ENCODE measurements around the gene LYZL4. TPM values are rescaled to one million over a fixed set of nuclear protein-coding genes. Genes with fewer than 3 reads are reported as not detected.

Gene LYZL4
- total RNA-seq, 2 donors from 2014 or later, result 5.9 TPM; not detected in 1

- no peaks in the 10 kb centered on the region for H3K9me3 ChIP-seq
- no peak for TF ChIP-seq POLR2AphosphoS5 (IDR thresholded peaks at IDR 0.05)
- no peak for TF ChIP-seq CTCF (IDR thresholded peaks at IDR 0.05)
- TF ChIP-seq POLR2A (IDR thresholded peaks at IDR 0.05), result no peak
- H3K4me1 ChIP-seq (replicated peaks), result no peaks in the 10 kb centered on the region
- 84% methylated on average over 10 of the region's 10 CpGs for WGBS
- no peak for DNase-seq (ENCODE audit: low spot score)
- intact Hi-C loops (cut with DNase I), result loop anchor here (5.0 to 10.0 kb wide), 2 partner anchors 192 to 315 kb away; no protein-coding TSS in a partner anchor
- H3K4me3 ChIP-seq, result no peak overlapping the region
- no peaks in the 10 kb centered on the region for H3K27me3 ChIP-seq (replicated peaks; ENCODE audit: insufficient read depth)
- H3K36me3 ChIP-seq, result no peaks in the 10 kb centered on the region
- no peak overlapping the region for H3K27ac ChIP-seq
These were observed 29.1 kb upstream of the LYZL4 start for GRCh38 chr3:42439261-42440115.

- H3K4me3 ChIP-seq, result no peak overlapping the region
- WGBS, result 97% methylated on average over 2 of the region's 2 CpGs
- H3K36me3 ChIP-seq, result no peaks in the 10 kb centered on the region
- no peaks in the 10 kb centered on the region for H3K27me3 ChIP-seq (replicated peaks; ENCODE audit: insufficient read depth)
- no peak overlapping the region for H3K27ac ChIP-seq
- H3K9me3 ChIP-seq, result no peaks in the 10 kb centered on the region
- TF ChIP-seq CTCF (IDR thresholded peaks at IDR 0.05) (no peak), POLR2A (IDR thresholded peaks at IDR 0.05) (no peak), POLR2AphosphoS5 (IDR thresholded peaks at IDR 0.05) (no peak)
- H3K4me1 ChIP-seq (replicated peaks), result no peaks in the 10 kb centered on the region
- intact Hi-C loops (cut with DNase I), result no loop called here
- DNase-seq (ENCODE audit: low spot score), result no peak
These were observed 28.3 kb upstream of the LYZL4 start for GRCh38 chr3:42438758-42439157.

- TF ChIP-seq POLR2AphosphoS5 (IDR thresholded peaks at IDR 0.05) (no peak), CTCF (IDR thresholded peaks at IDR 0.05) (no peak), POLR2A (IDR thresholded peaks at IDR 0.05) (no peak)
- Histone ChIP-seq H3K36me3 (no peaks in the 10 kb centered on the region), H3K4me3 (no peak overlapping the region), H3K9me3 (no peaks in the 10 kb centered on the region), H3K27ac (no peak overlapping the region), H3K27me3 (replicated peaks; ENCODE audit: insufficient read depth) (no peaks in the 10 kb centered on the region), H3K4me1 (replicated peaks) (no peaks in the 10 kb centered on the region)
- DNase-seq (ENCODE audit: low spot score), result no peak
- 89% methylated on average over 2 of the region's 2 CpGs for WGBS
- intact Hi-C loops (cut with DNase I), result no loop called here
These were observed 27.8 kb upstream of the LYZL4 start for GRCh38 chr3:42438193-42438592.

- 46% methylated on average over 5 of the region's 5 CpGs for WGBS
- TF ChIP-seq POLR2A (IDR thresholded peaks at IDR 0.05) (no peak), POLR2AphosphoS5 (IDR thresholded peaks at IDR 0.05) (no peak), CTCF (IDR thresholded peaks at IDR 0.05) (no peak)
- Histone ChIP-seq H3K9me3 (no peaks in the 10 kb centered on the region), H3K27ac (no peak overlapping the region), H3K36me3 (no peaks in the 10 kb centered on the region), H3K27me3 (replicated peaks; ENCODE audit: insufficient read depth) (no peaks in the 10 kb centered on the region), H3K4me1 (replicated peaks) (no peaks in the 10 kb centered on the region), H3K4me3 (no peak overlapping the region)
- intact Hi-C loops (cut with DNase I), result no loop called here
- no peak for DNase-seq (ENCODE audit: low spot score)
These were observed 24.5 kb upstream of the LYZL4 start for GRCh38 chr3:42434777-42435380.
